ENCODE data around the gene SUCLA2. TPM values are rescaled to one million over a fixed set of nuclear protein-coding genes. Genes with fewer than 3 reads are reported as not detected.
A peak's percentile ranks its signal among the peaks of the same experiment; 100 is the strongest.

The SUCLA2 gene
- total RNA-seq, 4 donors from 2014 or later, result 35.7 to 45.6 (median 41.3) TPM

DNA sequence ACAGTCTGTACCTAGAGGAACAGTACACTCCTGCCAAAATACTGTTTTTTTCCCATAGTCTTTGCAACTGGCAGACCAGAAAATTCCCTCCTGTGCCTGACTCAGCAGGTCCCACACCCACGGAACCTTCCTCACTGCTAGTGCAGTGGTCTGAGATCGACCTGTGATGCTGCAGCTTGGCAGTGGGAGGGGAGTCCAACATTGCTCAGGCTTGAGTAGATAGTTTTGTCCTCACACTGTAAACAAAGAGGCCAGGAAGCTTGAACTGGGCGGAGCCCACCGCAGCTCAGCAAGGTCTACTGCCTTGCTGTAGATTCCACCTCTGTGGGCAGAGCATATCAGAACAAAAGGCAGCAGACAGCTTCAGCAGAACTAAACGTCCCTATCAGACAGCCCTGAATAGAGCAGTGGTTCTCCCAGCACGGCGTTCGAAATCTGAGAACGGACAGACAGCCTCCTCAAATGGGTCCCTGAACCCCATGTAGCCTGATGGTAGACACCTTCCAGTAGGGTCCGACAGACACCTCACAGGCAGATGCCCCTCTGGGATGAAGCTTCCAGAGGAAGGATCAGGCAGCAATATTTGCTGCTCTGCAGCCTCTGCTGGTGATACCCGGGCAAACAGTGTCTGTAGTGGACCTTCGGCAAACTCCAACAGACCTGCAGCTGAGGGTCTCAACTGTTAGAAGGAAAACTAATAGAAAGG, 92.7 kb downstream of the SUCLA2 start:
- H3K27me3 ChIP-seq, result no peaks in the 10 kb centered on the region
- peaks cover 0 to 14% (median 0%) of the 10 kb centered on the region in 3 donors for H3K36me3 ChIP-seq
- no peak overlapping the region for H3K27ac ChIP-seq
- TF ChIP-seq POLR2A (IDR thresholded peaks at IDR 0.05), result no peak
- no peak for TF ChIP-seq CTCF (IDR thresholded peaks at IDR 0.05)
- no peak for TF ChIP-seq EP300 (IDR thresholded peaks at IDR 0.05)
- peaks cover 0 to 4% (median 0%) of the 10 kb centered on the region in 4 donors for H3K9me3 ChIP-seq
- H3K4me3 ChIP-seq, result no peak overlapping the region
- 79 to 82% methylated on average over 12 of the region's 12 CpGs for WGBS, 2 donors
- no peak for DNase-seq (ENCODE audit: low spot score in 2 of 2)
- no peaks in the 10 kb centered on the region for H3K4me1 ChIP-seq

- H3K27ac ChIP-seq, result no peak overlapping the region
- no peak for DNase-seq (ENCODE audit: low spot score in 2 of 2)
- peaks cover 0 to 23% (median 0%) of the 10 kb centered on the region in 3 donors for H3K36me3 ChIP-seq
- WGBS, 2 donors, result 15 to 26% methylated on average over 1 of the region's 1 CpG
- H3K4me3 ChIP-seq, result no peak overlapping the region
- H3K27me3 ChIP-seq, result no peaks in the 10 kb centered on the region
- no peaks in the 10 kb centered on the region for H3K9me3 ChIP-seq
- no peaks in the 10 kb centered on the region for H3K4me1 ChIP-seq
- TF ChIP-seq POLR2A (IDR thresholded peaks at IDR 0.05) (no peak), CTCF (IDR thresholded peaks at IDR 0.05) (no peak), EP300 (IDR thresholded peaks at IDR 0.05) (no peak)
These were observed 96.2 kb downstream of the SUCLA2 start for GRCh38 chr13:47904891-47905290.

- Histone ChIP-seq H3K9me3 (peaks cover 0 to 5% (median 0%) of the 10 kb centered on the region in 4 donors), H3K4me1 (no peaks in the 10 kb centered on the region), H3K27me3 (no peaks in the 10 kb centered on the region), H3K36me3 (peaks cover 0 to 23% (median 0%) of the 10 kb centered on the region in 3 donors), H3K27ac (no peak overlapping the region), H3K4me3 (peak overlapping the region in 1 of 4 donors; percentile 5)
- 89 to 93% methylated on average over 13 of the region's 13 CpGs for WGBS, 2 donors
- TF ChIP-seq CTCF (IDR thresholded peaks at IDR 0.05), result no peak
- no peak for TF ChIP-seq POLR2A (IDR thresholded peaks at IDR 0.05)
- no peak for TF ChIP-seq EP300 (IDR thresholded peaks at IDR 0.05)
- no peak for DNase-seq (ENCODE audit: low spot score in 2 of 2)
These were observed 96.8 kb downstream of the SUCLA2 start for GRCh38 chr13:47904241-47904640.

- DNase-seq (ENCODE audit: low spot score in 2 of 2), result no peak
- WGBS, 2 donors, result 55 to 62% methylated on average over 6 of the region's 6 CpGs
- H3K4me1 ChIP-seq, result no peaks in the 10 kb centered on the region
- H3K36me3 ChIP-seq, result peaks cover 0 to 23% (median 0%) of the 10 kb centered on the region in 3 donors
- no peaks in the 10 kb centered on the region for H3K27me3 ChIP-seq
- no peak for TF ChIP-seq CTCF (IDR thresholded peaks at IDR 0.05)
- no peak for TF ChIP-seq POLR2A (IDR thresholded peaks at IDR 0.05)
- no peak for TF ChIP-seq EP300 (IDR thresholded peaks at IDR 0.05)
- H3K27ac ChIP-seq, result no peak overlapping the region
- H3K4me3 ChIP-seq, result no peak overlapping the region
- peaks cover 0 to 5% (median 0%) of the 10 kb centered on the region in 4 donors for H3K9me3 ChIP-seq
These were observed 97.2 kb downstream of the SUCLA2 start for GRCh38 chr13:47903836-47904235.

GRCh38 chr13:47901441-47901840, 99.6 kb downstream of the SUCLA2 start:
- no peak overlapping the region for H3K27ac ChIP-seq
- no peaks in the 10 kb centered on the region for H3K27me3 ChIP-seq
- WGBS, 2 donors, result 70 to 80% methylated on average over 3 of the region's 3 CpGs
- no peak overlapping the region for H3K4me3 ChIP-seq
- H3K36me3 ChIP-seq, result peaks cover 0 to 10% (median 0%) of the 10 kb centered on the region in 3 donors
- peaks cover 0 to 5% (median 0%) of the 10 kb centered on the region in 4 donors for H3K9me3 ChIP-seq
- TF ChIP-seq POLR2A (IDR thresholded peaks at IDR 0.05), result no peak
- TF ChIP-seq CTCF (IDR thresholded peaks at IDR 0.05), result no peak
- TF ChIP-seq EP300 (IDR thresholded peaks at IDR 0.05), result no peak
- DNase-seq (ENCODE audit: low spot score in 2 of 2), result no peak
- H3K4me1 ChIP-seq, result no peaks in the 10 kb centered on the region

All from tibial nerve (tissue), 4 donors.